Posterior cingulate gyrus (tissue), 11 donors: ENCODE measurements around the gene RNF138.

Experiments used
- DNase-seq, 10 donors: peaks; one replicate each; pipeline versions ENCODE4 v3.0.0 to v3.0.0-alpha.2; 2020 to 2021; ENCODE audit warnings: mixed read lengths in 3 of 10
- intact Hi-C: fragments of 100-400 bp; cut with DNase I; formaldehyde crosslinking; loops from one replicate; pipeline ENCODE4 v1.15.1; 2023

The RNF138 gene

GRCh38 chr18:32093523-32093922 lies 1.8 kb downstream of the RNF138 start:
- intact Hi-C loops = loop anchor here (2.0 to 10.0 kb wide), 3 partner anchors 75 to 381 kb away; partner anchors contain the start of genes GAREM1, RNF125 and TRAPPC8
- no peak for DNase-seq

GRCh38 chr18:32095192-32095899 lies 3.7 kb downstream of the RNF138 start:
- DNase-seq = no peak
- intact Hi-C loops = loop anchor here (10.0 kb wide), 1 partner anchor 379 kb away; the partner anchor contains the start of gene GAREM1

GRCh38 chr18:32095900-32096229 lies 4.2 kb downstream of the RNF138 start:
- no peak for DNase-seq
- intact Hi-C loops = loop anchor here (10.0 kb wide), 1 partner anchor 379 kb away; the partner anchor contains the start of gene GAREM1

GRCh38 chr18:32096946-32097345 lies 5.3 kb downstream of the RNF138 start:
- DNase-seq = no peak
- intact Hi-C loops = loop anchor here (10.0 kb wide), 1 partner anchor 378 kb away; the partner anchor contains the start of gene GAREM1

GRCh38 chr18:32104516-32104915 lies 12.8 kb downstream of the RNF138 start:
- intact Hi-C loops = no loop called here
- no peak for DNase-seq

GRCh38 chr18:32110005-32110404 lies 18.3 kb downstream of the RNF138 start:
- intact Hi-C loops = no loop called here

GRCh38 chr18:32111706-32112105 lies 20.0 kb downstream of the RNF138 start:
- no peak for DNase-seq
- intact Hi-C loops = no loop called here

More at GRCh38 chr18:32110005-32110404, 18.3 kb downstream of the RNF138 start:
- DNase-seq = no peak

GRCh38 chr18:32112826-32113225 lies 21.2 kb downstream of the RNF138 start:
- DNase-seq = no peak
- intact Hi-C loops = no loop called here

- intact Hi-C loops = no loop called here
- no peak for DNase-seq
These were observed 22.7 kb downstream of the RNF138 start for GRCh38 chr18:32114293-32114942.

- intact Hi-C loops = no loop called here
These were observed 30.4 kb downstream of the RNF138 start for GRCh38 chr18:32122039-32122438.

GRCh38 chr18:32126538-32126937 lies 34.9 kb downstream of the RNF138 start:
- intact Hi-C loops = no loop called here
- DNase-seq = no peak

More at GRCh38 chr18:32122039-32122438, 30.4 kb downstream of the RNF138 start:
- no peak for DNase-seq

- intact Hi-C loops = no loop called here
- no peak for DNase-seq
These were observed 44.0 kb downstream of the RNF138 start for GRCh38 chr18:32135625-32136024.

GRCh38 chr18:32138332-32138982 lies 46.8 kb downstream of the RNF138 start:
- intact Hi-C loops = no loop called here
- DNase-seq = no peak

- intact Hi-C loops = no loop called here
- peak in 2 of 10 donors; percentile 78 to 84 for DNase-seq
These were observed 48.2 kb downstream of the RNF138 start for GRCh38 chr18:32139835-32140283.

- DNase-seq = no peak
- intact Hi-C loops = no loop called here
These were observed 56.7 kb downstream of the RNF138 start for GRCh38 chr18:32148185-32148870.

GRCh38 chr18:32152705-32153448 lies 61.2 kb downstream of the RNF138 start:
- intact Hi-C loops = no loop called here
- no peak for DNase-seq

- no peak for DNase-seq
- intact Hi-C loops = loop anchor here (5.0 kb wide), 1 partner anchor 115 kb away; no protein-coding TSS in a partner anchor
These were observed 65.2 kb downstream of the RNF138 start for GRCh38 chr18:32156855-32157254.

GRCh38 chr18:32157580-32157979 lies 65.9 kb downstream of the RNF138 start:
- intact Hi-C loops = loop anchor here (5.0 kb wide), 1 partner anchor 115 kb away; no protein-coding TSS in a partner anchor
- DNase-seq = peak in 1 of 10 donors; percentile 67

GRCh38 chr18:32158108-32158624 lies 66.5 kb downstream of the RNF138 start:
- intact Hi-C loops = loop anchor here (2.0 to 5.0 kb wide), 2 partner anchors 114 to 395 kb away; no protein-coding TSS in a partner anchor
- DNase-seq = peak; percentile 60 to 96 (median 82)
